HEK293 (cell line): ENCODE results near the gene LPP.

Experiments used
- ZNF112 ChIP-seq: fragments of 450-650 bp; formaldehyde crosslinking; IDR thresholded peaks from 2 replicates; pipeline ENCODE4 v1.5.0; 2017; ENCODE audit warnings: missing biosample characterization, missing genetic modification characterization
- TF ChIP-seq, protein P1 (sequence below): fragments of 450-650 bp; formaldehyde crosslinking; IDR thresholded peaks from 2 replicates; pipeline ENCODE4 v1.5.1; 2016; ENCODE audit warnings: missing biosample characterization, missing genetic modification characterization

DNA sequence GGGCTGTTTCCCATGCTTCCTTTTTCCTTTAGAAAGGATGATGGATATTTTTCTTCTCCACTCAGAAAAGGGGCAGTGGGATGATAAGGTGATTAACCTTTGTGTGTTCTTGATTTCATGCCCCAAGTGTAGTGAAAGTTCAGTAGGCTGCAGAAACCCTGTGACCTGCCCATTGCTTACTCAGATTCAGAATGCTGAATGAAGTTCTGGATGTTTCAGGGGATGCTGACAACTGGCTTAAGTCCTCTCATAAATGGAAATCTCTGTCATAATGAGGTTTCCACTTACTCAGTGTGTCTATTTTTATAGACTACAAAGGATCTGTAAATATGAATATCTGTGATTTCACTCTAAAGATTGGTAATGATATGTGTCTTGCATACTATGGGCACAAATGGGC is 546.5 kb downstream of the LPP start:
- TF ChIP-seq, protein P1, sequence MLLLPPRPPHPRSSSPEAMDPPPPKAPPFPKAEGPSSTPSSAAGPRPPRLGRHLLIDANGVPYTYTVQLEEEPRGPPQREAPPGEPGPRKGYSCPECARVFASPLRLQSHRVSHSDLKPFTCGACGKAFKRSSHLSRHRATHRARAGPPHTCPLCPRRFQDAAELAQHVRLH (tag by site-specific recombination), result no peak
- no peak for TF ChIP-seq ZNF112
